Left ventricle myocardium inferior (tissue), 1 donor: ENCODE measurements around the gene STOX2. TPM values are rescaled to one million over a fixed set of nuclear protein-coding genes. Genes with fewer than 3 reads are reported as not detected.

ENCODE experiments used
- DNase-seq: peaks from one replicate; pipeline ENCODE4 v3.0.0-alpha.2; 2020
- H3K27ac ChIP-seq: fragments of 200-600 bp; replicated peaks from 2 replicates; pipeline ENCODE4 v1.8.0; 2021
- H3K27me3 ChIP-seq: fragments of 200-600 bp; 2 replicates; pipeline ENCODE4 v1.8.0; 2021; ENCODE audit warnings: low read depth
- H3K36me3 ChIP-seq: fragments of 200-600 bp; 2 replicates; pipeline ENCODE4 v1.8.0; 2021
- H3K4me1 ChIP-seq: fragments of 200-600 bp; 2 replicates; pipeline ENCODE4 v1.8.0; 2021
- H3K4me3 ChIP-seq: fragments of 200-600 bp; 2 replicates; pipeline ENCODE4 v1.8.0; 2021; ENCODE audit warnings: mild to moderate bottlenecking, moderate library complexity
- H3K9me3 ChIP-seq: fragments of 200-600 bp; replicated peaks from 2 replicates; pipeline ENCODE4 v1.8.0; 2021
- CTCF ChIP-seq: fragments of 200-600 bp; IDR thresholded peaks from 2 replicates; pipeline ENCODE4 v1.8.0; 2021; ENCODE audit warnings: antibody characterized with exemption, mild to moderate bottlenecking, borderline replicate concordance
- intact Hi-C: fragments of 100-400 bp; cut with micrococcal nuclease; formaldehyde crosslinking; loops from one replicate; pipeline ENCODE4 v1.11.0; 2022
- total RNA-seq: library from RNA; stranded (reverse); fragmentation: NEBNext Ultra II Directional; extraction: Animal tissue kit (Norgen Biotek cat#: 25700); gene quantifications from one replicate; pipeline ENCODE4 v1.2.1, GENCODE V29; 2021
- donor health status: DM: no; HTN: yes; CAD: no; lungs with severe emphysema.

Gene STOX2
- total RNA-seq, 1 donor from 2014 or later: 12.2 TPM

- no peaks in the 10 kb centered on the region for H3K36me3 ChIP-seq
- no peak for TF ChIP-seq CTCF
- no peaks in the 10 kb centered on the region for H3K27me3 ChIP-seq
- H3K27ac ChIP-seq: no peak overlapping the region
- no peak overlapping the region for H3K4me3 ChIP-seq
- no peak for DNase-seq
- intact Hi-C loops: no loop called here
- H3K9me3 ChIP-seq: peaks cover 6% of the 10 kb centered on the region
- H3K4me1 ChIP-seq: no peaks in the 10 kb centered on the region
Observed at GRCh38 chr4:184052616-184053015, 147.5 kb downstream of the STOX2 start.

- peaks cover 6% of the 10 kb centered on the region for H3K9me3 ChIP-seq
- H3K27ac ChIP-seq: no peak overlapping the region
- H3K4me1 ChIP-seq: peaks cover 1% of the 10 kb centered on the region
- no peaks in the 10 kb centered on the region for H3K27me3 ChIP-seq
- H3K4me3 ChIP-seq: no peak overlapping the region
- DNase-seq: no peak
- TF ChIP-seq CTCF: no peak
- intact Hi-C loops: no loop called here
- no peaks in the 10 kb centered on the region for H3K36me3 ChIP-seq
Observed at GRCh38 chr4:184053434-184053833, 148.3 kb downstream of the STOX2 start.

- peaks cover 11% of the 10 kb centered on the region for H3K4me1 ChIP-seq
- DNase-seq: no peak
- intact Hi-C loops: no loop called here
- TF ChIP-seq CTCF: no peak
- no peak overlapping the region for H3K4me3 ChIP-seq
- H3K27me3 ChIP-seq: no peaks in the 10 kb centered on the region
- no peaks in the 10 kb centered on the region for H3K9me3 ChIP-seq
- H3K27ac ChIP-seq: no peak overlapping the region
- no peaks in the 10 kb centered on the region for H3K36me3 ChIP-seq
Observed at GRCh38 chr4:184056877-184057276, 151.8 kb downstream of the STOX2 start.

- Histone ChIP-seq H3K9me3 (no peaks in the 10 kb centered on the region), H3K27me3 (no peaks in the 10 kb centered on the region), H3K36me3 (no peaks in the 10 kb centered on the region), H3K27ac (no peak overlapping the region), H3K4me3 (no peak overlapping the region), H3K4me1 (peaks cover 11% of the 10 kb centered on the region)
- no peak for DNase-seq
- intact Hi-C loops: no loop called here
- TF ChIP-seq CTCF: no peak
Observed at GRCh38 chr4:184058026-184058425, 152.9 kb downstream of the STOX2 start.

GRCh38 chr4:184059099-184059498, 154.0 kb downstream of the STOX2 start:
- intact Hi-C loops: no loop called here
- peaks cover 11% of the 10 kb centered on the region for H3K4me1 ChIP-seq
- DNase-seq: no peak
- H3K36me3 ChIP-seq: no peaks in the 10 kb centered on the region
- no peak for TF ChIP-seq CTCF
- no peaks in the 10 kb centered on the region for H3K27me3 ChIP-seq
- no peak overlapping the region for H3K4me3 ChIP-seq
- no peaks in the 10 kb centered on the region for H3K9me3 ChIP-seq
- no peak overlapping the region for H3K27ac ChIP-seq

- DNase-seq: no peak
- no peak for TF ChIP-seq CTCF
- Histone ChIP-seq H3K4me1 (peaks cover 11% of the 10 kb centered on the region), H3K27me3 (no peaks in the 10 kb centered on the region), H3K27ac (no peak overlapping the region), H3K4me3 (no peak overlapping the region), H3K9me3 (no peaks in the 10 kb centered on the region), H3K36me3 (no peaks in the 10 kb centered on the region)
- intact Hi-C loops: no loop called here
Observed at GRCh38 chr4:184061582-184061981, 156.5 kb downstream of the STOX2 start.
